Measurements from ENCODE around the gene ARHGEF7. TPM values are rescaled to one million over a fixed set of nuclear protein-coding genes. Genes with fewer than 3 reads are reported as not detected.
"Not testable (repeated sequence)": the region's sequence is repeated elsewhere in the genome, so short reads cannot be mapped to it uniquely, and the experiment has no call there.

The ARHGEF7 gene
- total RNA-seq, 1 donor from 2014 or later = 270 TPM

DNA sequence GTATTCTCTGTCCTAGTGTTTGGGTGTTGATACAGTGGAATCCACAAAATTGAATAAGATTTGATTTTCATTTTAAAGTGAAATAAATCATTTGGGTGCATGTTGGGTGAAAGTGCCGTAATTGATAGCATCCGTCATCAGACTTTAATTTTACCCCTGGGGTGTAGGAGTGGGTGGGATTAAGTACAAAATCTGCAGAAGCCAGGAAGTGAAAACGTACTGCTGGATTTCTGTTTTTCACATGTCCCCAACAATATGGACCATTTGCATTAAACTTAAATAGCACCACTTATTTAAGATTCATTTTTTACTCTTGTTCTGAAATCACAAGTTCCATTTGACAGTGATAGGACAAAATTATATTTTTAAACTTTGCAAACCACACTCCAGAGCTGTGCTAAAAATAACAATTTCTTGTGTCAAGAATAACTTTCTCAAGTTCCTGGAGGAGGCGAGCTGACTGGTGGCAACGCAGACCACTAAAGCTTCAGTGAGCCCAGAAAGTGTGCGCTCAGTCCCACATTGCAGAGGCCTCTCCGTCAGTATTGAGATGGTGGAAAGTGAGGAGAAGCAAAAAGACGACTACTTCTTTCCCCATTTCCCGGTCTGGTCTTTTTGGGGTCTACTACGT lies 71.3 kb downstream of the ARHGEF7 start:
- Mint-ChIP-seq H3K27me3 (ENCODE audit: unreplicated experiment) (peaks cover 6% of the 10 kb centered on the region), H3K36me3 (ENCODE audit: low read depth, unreplicated experiment) (peaks cover 26% of the 10 kb centered on the region), H3K4me1 (ENCODE audit: unreplicated experiment) (peaks cover 78% of the 10 kb centered on the region), H3K27ac (ENCODE audit: unreplicated experiment) (peak overlapping the region; percentile 68), H3K9me3 (ENCODE audit: unreplicated experiment) (no peaks in the 10 kb centered on the region), H3K4me3 (ENCODE audit: unreplicated experiment) (no peak overlapping the region)
- TF ChIP-seq, protein P1, sequence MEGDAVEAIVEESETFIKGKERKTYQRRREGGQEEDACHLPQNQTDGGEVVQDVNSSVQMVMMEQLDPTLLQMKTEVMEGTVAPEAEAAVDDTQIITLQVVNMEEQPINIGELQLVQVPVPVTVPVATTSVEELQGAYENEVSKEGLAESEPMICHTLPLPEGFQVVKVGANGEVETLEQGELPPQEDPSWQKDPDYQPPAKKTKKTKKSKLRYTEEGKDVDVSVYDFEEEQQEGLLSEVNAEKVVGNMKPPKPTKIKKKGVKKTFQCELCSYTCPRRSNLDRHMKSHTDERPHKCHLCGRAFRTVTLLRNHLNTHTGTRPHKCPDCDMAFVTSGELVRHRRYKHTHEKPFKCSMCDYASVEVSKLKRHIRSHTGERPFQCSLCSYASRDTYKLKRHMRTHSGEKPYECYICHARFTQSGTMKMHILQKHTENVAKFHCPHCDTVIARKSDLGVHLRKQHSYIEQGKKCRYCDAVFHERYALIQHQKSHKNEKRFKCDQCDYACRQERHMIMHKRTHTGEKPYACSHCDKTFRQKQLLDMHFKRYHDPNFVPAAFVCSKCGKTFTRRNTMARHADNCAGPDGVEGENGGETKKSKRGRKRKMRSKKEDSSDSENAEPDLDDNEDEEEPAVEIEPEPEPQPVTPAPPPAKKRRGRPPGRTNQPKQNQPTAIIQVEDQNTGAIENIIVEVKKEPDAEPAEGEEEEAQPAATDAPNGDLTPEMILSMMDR (IDR thresholded peaks at IDR 0.05; ENCODE audit: unreplicated experiment) = no peak
- no peak for DNase-seq (ENCODE audit: low spot score)

DNA sequence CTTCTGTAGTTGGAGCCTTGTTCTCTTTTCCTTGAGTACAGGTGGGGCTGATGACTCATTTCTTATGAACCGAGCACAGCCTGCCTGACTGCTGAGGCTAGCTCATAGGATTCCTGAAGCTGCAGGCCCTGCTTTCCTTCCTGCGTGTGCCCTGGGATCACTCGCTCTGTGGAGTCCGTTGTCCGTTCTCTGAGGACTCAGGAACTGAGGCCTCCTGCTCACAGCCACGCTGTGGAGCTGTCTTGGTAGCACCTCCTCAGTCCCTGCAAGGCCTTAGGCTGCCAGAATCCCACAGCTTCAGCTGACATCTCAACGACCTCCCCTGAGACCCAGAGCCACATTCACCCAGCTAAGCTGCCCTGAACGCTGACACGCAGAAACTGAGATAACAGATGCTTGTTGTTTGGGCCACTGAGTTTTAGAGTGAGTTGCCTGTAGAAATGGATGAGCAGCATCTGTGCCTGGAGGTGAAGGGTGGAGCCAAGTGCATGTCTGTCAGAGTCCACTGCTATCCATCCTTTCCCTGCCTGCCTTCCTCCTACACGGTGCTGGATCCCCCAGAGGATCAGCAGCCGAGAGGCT lies 72.9 kb downstream of the ARHGEF7 start:
- Mint-ChIP-seq H3K4me1 (ENCODE audit: unreplicated experiment) (peaks cover 70% of the 10 kb centered on the region), H3K4me3 (ENCODE audit: unreplicated experiment) (peak overlapping the region; percentile 6), H3K36me3 (ENCODE audit: low read depth, unreplicated experiment) (peaks cover 23% of the 10 kb centered on the region), H3K27me3 (ENCODE audit: unreplicated experiment) (peaks cover 6% of the 10 kb centered on the region), H3K27ac (ENCODE audit: unreplicated experiment) (peak overlapping the region; percentile 44), H3K9me3 (ENCODE audit: unreplicated experiment) (no peaks in the 10 kb centered on the region)
- no peak for DNase-seq (ENCODE audit: low spot score)
- TF ChIP-seq, protein P1 (IDR thresholded peaks at IDR 0.05; ENCODE audit: unreplicated experiment) = no peak

DNA sequence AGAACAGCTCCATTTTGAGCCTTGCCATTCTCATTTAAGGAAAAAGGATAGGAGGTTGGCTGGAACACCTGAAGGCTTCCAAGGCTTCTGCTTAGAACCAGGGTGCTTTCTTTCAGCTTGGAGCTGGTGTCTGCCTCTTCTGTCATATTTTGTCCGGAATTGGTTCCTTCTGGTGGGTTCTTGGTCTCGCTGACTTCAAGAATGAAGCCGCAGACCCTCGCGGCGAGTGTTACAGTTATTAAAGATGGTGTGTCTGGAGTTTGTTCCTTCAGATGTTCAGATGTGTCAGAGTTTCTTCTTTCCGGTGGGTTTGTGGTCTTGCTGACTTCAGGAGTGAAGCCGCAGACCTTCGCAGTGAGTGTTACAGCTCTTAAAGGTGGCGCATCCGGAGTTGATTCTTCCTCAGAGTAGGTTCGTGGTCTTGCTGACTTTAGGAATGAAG lies 74.0 kb downstream of the ARHGEF7 start:
- H3K27ac Mint-ChIP-seq (ENCODE audit: unreplicated experiment) = peak overlapping the region; percentile 36
- peaks cover 27% of the 10 kb centered on the region for H3K36me3 Mint-ChIP-seq (ENCODE audit: low read depth, unreplicated experiment)
- H3K27me3 Mint-ChIP-seq (ENCODE audit: unreplicated experiment); DNase-seq (ENCODE audit: low spot score); H3K9me3 Mint-ChIP-seq (ENCODE audit: unreplicated experiment): not testable (repeated sequence)
- H3K4me1 Mint-ChIP-seq (ENCODE audit: unreplicated experiment) = peaks cover 64% of the 10 kb centered on the region
- H3K4me3 Mint-ChIP-seq (ENCODE audit: unreplicated experiment) = peak overlapping the region; percentile 58

DNA sequence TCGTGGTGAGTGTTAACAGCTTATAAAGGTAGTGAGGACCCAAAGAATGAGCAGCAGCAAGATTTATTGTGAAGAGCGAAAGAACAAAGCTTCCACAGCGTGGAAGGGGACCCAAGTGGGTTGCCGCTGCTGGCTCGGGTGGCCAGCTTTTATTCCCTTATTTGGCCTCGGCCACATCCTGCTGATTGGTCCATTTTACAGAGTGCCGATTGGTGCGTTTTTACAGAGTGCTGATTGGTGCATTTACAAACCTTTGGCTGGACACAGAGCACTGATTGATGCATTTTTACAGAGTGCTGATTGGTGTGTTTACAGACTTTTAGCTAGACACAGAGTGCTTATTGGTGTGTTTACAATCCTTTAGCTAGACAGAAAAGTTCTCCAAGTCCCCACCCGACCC lies 74.4 kb downstream of the ARHGEF7 start:
- peaks cover 60% of the 10 kb centered on the region for H3K4me1 Mint-ChIP-seq (ENCODE audit: unreplicated experiment)
- peak overlapping the region; percentile 58 for H3K4me3 Mint-ChIP-seq (ENCODE audit: unreplicated experiment)
- not testable (repeated sequence) for DNase-seq (ENCODE audit: low spot score); H3K9me3 Mint-ChIP-seq (ENCODE audit: unreplicated experiment); H3K27ac Mint-ChIP-seq (ENCODE audit: unreplicated experiment); H3K27me3 Mint-ChIP-seq (ENCODE audit: unreplicated experiment)
- H3K36me3 Mint-ChIP-seq (ENCODE audit: low read depth, unreplicated experiment) = peaks cover 27% of the 10 kb centered on the region

DNA sequence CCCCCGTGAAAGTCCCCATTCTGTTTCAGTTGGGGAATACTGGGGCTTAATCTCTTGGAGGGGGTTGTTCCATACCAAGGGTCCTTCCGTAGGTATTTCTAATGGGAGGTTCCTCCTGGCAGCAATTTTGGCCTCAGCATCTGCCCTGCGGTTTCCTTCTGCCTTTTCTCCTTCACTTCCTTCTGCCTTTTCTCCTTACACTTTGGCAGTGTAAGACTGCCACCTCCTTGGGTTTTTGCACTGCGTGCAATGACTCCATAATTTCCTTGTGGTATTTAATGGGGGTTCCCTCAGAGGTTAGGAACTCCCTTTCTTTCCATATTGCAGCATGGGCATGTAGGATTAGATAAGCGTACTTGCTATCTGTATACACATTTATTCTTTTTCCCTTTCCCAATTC lies 78.1 kb downstream of the ARHGEF7 start:
- H3K27ac Mint-ChIP-seq (ENCODE audit: unreplicated experiment); DNase-seq (ENCODE audit: low spot score); H3K9me3 Mint-ChIP-seq (ENCODE audit: unreplicated experiment); H3K27me3 Mint-ChIP-seq (ENCODE audit: unreplicated experiment): not testable (repeated sequence)
- peaks cover 43% of the 10 kb centered on the region for H3K36me3 Mint-ChIP-seq (ENCODE audit: low read depth, unreplicated experiment)
- H3K4me3 Mint-ChIP-seq (ENCODE audit: unreplicated experiment) = peak overlapping the region; percentile 25
- H3K4me1 Mint-ChIP-seq (ENCODE audit: unreplicated experiment) = peaks cover 28% of the 10 kb centered on the region

DNA sequence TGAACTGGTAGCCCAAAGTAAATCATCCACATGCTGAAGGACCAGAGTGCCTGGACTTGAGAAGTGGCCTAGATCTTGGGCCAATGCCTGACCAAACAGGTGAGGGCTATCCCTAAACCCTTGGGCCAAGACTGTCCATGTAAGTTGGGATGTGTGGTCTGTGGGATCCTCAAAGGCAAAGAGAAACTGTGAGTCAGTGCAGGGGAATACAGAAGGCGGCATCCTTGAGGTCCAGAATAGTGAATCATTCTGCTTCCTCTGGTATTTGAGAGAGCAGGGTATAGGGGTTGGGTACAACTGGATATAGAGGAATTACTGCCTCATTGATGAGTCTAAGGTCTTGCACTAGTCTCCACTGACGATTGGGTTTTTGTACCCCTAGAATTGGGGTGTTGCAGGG lies 79.5 kb downstream of the ARHGEF7 start:
- DNase-seq (ENCODE audit: low spot score); H3K4me3 Mint-ChIP-seq (ENCODE audit: unreplicated experiment); H3K9me3 Mint-ChIP-seq (ENCODE audit: unreplicated experiment); H3K27ac Mint-ChIP-seq (ENCODE audit: unreplicated experiment); H3K27me3 Mint-ChIP-seq (ENCODE audit: unreplicated experiment): not testable (repeated sequence)
- peaks cover 41% of the 10 kb centered on the region for H3K36me3 Mint-ChIP-seq (ENCODE audit: low read depth, unreplicated experiment)
- peaks cover 27% of the 10 kb centered on the region for H3K4me1 Mint-ChIP-seq (ENCODE audit: unreplicated experiment)

DNA sequence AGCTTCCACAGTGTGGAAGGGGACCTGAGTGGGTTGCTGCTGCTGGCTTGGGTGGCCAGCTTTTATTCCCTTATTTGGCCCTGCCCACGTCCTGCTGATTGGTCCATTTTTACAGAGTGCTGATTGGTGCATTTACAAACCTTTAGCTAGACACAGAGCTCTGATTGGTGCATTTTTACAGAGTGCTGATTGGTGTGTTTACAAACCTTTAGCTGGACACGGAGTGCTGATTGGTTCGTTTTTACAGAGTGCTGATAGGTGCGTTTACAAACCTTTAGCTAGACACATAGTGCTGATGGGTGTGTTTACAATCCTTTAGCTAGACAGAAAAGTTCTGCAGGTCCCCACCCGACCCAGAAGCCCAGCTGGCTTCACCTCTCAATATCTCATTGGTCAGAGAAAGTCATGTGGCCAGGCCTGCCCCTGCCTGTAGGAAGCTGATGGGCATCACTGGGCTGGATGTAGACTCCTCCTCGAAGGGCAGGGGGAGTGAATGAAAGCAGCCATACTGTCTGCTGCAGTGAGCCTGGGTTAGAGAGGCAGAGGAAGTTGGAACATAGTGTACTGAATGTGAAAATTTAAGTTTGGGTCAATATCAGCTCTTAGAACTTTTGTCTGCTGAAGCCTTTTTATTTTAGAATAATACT lies 83.7 kb downstream of the ARHGEF7 start:
- not testable (repeated sequence) for DNase-seq (ENCODE audit: low spot score); H3K27ac Mint-ChIP-seq (ENCODE audit: unreplicated experiment); H3K27me3 Mint-ChIP-seq (ENCODE audit: unreplicated experiment); H3K9me3 Mint-ChIP-seq (ENCODE audit: unreplicated experiment)
- H3K4me3 Mint-ChIP-seq (ENCODE audit: unreplicated experiment) = peak overlapping the region; percentile 67
- peaks cover 30% of the 10 kb centered on the region for H3K36me3 Mint-ChIP-seq (ENCODE audit: low read depth, unreplicated experiment)
- peaks cover 44% of the 10 kb centered on the region for H3K4me1 Mint-ChIP-seq (ENCODE audit: unreplicated experiment)

Measured in endothelial cell (in vitro differentiated cells).